HG03558 (cell line): ENCODE results near the gene SPATS2.
"Not testable (repeated sequence)": the region's sequence is repeated elsewhere in the genome, so short reads cannot be mapped to it uniquely, and the experiment has no call there.

Source experiments
- ATAC-seq: cut with Tn5 transposase; IDR thresholded peaks from one replicate; pipeline ENCODE4 v1.9.1; 2021; ENCODE audit warnings: moderate number of reproducible peaks; ENCODE audit not compliant: unreplicated experiment; ENCODE audit errors: extremely low read depth

SPATS2 gene

DNA sequence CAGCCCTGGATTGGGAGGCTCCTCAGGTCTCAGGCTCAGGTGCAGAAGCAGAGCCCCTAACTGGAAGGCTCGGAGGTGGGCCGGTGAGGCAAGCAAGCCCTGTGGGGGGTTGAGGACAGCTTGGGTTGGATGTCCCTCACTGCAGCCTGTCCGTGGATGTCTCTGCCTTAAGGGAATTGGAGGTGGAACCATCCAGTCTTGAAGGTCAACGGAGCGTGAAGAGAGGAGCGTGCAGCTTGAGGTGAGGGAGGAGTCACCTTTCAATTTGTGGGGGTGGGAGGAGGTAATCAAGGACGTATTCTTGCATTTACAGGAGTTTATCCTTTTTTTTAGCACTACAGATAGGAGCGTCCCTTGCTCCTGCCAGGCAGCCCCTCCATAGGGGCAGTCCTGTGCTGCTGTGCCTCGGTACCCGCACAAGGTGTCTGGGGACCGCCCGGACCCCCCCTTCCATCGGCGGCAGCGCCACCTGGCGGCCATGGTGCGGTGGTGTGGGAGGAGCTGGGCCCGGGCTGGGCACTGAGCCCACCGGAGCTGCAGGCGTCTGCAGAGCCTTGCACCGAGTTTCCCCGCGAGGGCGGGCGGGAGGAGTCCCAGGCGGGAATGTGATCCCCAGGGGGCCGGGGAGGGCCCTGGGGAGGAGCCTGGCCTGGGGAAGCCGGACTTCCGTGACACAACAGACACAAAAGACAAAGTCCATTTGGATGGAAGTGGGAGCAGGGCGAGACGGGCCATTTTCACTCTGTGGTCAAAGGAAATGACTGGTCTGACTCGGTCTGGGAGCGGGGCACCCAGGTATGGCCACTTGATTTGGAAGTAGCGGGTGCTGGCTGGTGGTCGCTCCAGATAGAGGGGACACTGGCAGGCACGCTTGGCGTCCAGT, 19.7 kb upstream of the SPATS2 start:
- no peak for ATAC-seq

DNA sequence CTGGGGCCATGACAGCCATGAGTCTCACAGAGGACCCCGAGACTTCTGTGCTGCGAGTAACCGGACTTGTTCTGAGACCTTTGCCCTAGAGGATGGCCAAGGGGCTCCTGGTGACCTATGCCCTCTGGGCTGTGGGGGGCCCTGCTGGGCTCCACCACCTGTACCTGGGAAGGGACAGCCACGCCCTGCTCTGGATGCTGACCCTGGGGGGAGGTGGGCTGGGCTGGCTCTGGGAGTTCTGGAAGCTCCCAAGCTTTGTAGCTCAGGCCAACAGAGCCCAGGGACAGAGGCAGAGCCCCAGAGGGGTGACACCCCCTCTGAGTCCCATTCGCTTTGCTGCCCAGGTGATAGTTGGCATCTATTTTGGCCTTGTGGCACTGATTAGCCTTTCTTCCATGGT, 18.5 kb upstream of the SPATS2 start:
- ATAC-seq: no peak

DNA sequence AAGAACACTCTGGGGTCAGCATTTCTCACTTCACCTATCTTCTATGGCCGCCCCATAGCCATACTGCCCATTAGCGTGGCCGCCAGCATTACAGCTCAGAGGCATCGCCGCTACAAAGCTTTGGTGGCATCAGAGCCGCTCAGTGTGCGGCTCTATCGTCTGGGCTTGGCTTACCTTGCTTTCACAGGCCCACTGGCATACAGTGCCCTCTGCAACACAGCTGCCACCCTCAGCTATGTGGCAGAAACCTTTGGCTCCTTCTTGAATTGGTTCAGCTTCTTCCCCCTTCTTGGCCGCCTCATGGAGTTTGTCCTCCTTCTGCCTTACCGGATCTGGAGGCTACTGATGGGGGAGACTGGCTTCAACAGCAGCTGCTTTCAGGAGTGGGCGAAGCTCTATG, 18.0 kb upstream of the SPATS2 start:
- ATAC-seq: no peak

DNA sequence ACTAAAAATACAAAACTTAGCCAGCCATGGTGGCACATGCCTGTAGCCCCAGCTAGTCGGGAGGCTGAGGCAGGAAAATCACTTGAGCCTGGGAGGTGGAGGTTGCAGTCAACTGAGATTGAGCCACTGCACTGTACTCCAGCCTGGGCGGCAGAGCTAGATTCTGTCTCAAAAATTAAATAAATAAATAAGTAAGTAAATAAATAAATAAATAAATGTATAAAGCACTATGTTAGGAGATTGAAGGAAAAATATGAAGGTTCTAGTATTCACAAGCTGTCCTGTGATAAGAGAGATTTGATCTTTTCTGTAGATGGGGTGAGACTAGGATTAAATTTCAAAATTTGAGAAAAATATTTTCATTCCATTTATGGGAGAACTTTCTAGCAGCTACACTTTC, 14.9 kb upstream of the SPATS2 start:
- no peak for ATAC-seq

DNA sequence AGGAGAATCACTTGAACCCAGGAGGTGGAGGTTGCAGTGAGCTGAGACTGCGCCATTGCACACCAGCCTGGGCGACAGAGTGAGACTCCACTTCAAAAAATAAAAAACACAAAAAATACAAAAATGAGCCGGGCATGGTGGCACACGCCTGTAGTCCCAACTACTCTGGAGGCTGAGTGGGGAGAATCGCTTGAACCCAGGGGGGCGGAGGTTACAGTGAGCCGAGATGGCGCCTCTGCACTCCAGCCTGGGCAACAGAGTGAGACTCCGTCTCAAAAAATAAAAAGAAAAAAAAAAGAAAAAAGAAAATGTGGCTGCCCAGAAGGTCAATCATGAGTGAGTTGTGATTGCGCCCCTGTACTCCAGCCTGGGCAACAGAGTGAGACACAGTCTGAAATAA, 11.3 kb upstream of the SPATS2 start:
- no peak for ATAC-seq

DNA sequence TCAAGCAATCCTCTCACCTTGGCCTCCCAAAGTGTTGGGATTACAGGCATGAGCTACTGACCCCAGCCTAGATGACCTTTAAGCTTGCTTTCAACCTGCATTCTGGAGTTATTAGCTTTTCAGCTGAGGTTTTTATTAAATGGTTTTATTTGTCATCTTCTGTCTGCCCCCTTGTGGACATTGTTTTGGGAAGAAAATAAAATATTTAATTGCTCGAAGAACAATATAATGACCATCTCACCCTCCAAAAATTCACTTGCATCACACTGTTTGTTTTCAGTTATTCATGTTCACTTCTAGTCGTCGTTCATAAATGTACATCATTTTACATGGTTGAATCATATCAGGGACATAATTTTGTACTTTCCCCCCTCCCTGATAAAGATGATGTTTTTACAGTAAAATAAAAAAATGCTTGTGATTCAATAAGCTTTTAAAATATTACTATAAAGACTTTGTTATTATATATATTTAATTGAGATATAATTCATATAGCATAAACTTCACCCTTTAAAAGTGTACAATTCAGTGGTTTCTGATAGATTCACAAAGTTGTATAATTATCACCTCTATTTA, 10.1 kb upstream of the SPATS2 start:
- ATAC-seq: no peak

DNA sequence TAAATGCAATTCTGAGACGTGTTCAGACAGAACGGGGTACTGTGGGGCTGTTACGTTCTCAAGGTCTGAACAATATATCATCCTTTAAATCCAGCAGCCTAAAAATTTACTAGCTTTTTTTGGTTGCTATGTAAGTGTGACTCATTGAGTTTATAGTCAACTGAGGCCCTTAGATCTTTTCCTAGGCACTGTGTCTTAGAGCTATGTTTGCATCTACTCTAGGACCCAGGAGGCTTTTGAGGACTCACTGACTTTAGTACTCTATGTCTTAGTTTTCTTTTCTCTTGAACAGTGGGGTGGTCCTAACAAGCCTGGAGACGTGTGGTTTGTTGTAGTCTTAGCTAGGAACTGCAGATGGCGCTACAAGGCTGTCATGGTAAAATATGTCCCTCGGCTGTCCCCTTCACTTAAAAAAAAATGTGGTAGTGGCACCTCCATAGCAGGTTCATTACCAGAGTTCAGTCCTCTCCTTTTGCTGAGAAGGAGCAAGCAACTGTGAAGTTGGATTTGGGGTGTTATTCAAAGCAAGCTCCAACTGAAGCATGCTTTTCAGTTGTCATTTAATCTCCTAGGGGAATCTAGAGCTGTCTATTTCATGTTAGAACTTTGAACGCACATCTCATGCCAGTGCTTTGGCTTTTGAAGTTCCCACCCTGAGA, 8.7 kb upstream of the SPATS2 start:
- no peak for ATAC-seq

DNA sequence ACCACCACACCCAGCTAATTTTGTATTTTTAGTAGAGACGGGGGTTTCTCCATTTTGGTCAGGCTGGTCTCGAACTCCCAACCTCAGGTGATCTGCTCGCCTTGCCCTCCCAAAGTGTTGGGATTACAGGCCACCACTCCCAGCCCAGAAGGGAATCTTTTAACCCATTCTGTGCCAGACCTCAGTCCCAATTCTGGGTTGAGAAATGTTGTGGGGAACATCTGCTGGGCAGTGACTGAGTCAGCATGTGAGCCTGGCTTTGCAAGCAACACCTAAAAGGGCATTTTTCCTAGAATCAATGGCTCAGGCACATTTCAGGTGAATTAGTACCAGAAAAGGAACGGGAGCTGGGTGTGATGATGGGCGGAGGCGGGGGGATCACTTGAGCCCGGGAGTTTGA, 7.6 kb upstream of the SPATS2 start:
- no peak for ATAC-seq

DNA sequence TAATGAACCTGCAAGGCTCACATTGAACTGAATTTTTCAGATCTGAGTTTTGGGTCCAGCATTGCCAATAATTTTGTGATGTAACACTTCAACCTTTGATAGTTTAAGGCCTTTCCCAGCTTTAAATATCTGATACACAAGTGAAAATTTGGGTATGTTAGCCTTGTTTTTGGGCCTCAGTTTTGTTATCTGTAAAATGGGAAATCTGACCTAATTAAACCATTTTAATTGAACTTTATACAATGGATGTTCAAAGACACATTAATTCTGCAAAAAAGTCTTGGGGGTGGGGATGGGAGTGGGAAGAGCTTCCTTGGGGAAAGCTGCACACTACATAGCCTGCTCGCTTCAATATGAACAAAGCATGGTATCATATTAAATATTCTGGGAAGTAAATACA, 5.2 kb upstream of the SPATS2 start:
- no peak for ATAC-seq

DNA sequence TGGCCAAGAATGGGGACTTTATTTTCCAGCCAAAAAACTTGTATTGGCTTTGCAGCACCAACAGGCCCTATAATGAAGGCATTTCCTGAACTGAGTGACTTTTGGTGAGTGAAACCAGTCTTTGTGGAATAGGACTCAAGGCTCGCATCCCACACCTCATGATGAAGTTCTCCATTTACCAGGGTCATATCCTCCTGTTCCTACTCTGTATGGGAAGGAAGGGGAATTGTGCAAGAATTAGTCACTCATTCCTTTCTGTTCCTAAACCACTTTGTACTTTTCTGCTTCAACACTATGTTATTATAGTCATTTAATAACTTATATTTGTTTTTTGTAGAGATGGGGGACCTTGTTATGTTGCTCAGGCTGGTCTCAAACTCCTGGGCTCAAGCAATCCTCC, 2.3 kb upstream of the SPATS2 start:
- ATAC-seq: no peak

DNA sequence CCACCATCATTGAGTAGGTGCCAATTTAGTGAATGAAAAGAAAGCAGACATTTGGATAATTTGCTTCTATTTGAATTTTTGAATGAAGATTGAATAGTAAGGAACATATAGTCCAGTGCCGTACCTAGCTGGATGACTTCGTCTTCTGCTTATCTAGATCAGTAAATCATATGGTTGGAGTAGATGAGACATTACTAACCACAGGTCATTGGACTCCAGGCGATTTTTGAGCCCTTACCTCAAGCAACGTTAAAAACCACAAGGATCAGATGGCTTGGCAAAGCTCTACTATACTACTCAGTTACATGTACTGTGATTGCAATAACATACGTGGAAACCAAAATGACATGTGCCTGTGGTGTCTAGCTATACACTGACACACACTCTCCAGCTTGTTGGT, 1.7 kb upstream of the SPATS2 start:
- no peak for ATAC-seq

DNA sequence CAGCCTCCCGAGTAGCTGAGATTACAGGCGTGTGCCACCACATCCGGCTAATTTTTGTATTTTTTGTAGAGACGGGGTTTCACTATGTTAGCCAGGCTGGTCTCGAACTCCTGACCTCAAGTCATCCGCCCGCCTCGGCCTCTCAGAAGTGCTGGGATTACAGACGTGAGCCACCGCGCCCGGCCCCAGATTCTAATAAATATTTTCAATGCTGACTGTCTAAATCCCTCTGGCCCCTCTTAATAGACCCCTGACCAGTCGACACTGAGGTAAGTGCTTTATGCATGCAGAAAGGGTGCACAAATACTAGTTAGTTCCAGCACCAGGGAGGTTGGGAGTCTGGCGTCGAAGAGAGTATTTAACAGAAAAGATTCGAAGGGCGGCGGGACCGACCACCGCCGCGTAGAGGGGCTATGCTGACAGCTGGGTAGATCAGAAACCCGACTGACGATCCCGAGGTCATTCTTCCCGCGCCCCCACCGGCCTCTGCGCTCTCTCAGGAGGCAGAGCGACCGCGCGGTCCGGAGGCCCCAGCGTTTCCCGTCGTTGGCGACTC, 1.1 kb upstream of the SPATS2 start:
- ATAC-seq: no peak

DNA sequence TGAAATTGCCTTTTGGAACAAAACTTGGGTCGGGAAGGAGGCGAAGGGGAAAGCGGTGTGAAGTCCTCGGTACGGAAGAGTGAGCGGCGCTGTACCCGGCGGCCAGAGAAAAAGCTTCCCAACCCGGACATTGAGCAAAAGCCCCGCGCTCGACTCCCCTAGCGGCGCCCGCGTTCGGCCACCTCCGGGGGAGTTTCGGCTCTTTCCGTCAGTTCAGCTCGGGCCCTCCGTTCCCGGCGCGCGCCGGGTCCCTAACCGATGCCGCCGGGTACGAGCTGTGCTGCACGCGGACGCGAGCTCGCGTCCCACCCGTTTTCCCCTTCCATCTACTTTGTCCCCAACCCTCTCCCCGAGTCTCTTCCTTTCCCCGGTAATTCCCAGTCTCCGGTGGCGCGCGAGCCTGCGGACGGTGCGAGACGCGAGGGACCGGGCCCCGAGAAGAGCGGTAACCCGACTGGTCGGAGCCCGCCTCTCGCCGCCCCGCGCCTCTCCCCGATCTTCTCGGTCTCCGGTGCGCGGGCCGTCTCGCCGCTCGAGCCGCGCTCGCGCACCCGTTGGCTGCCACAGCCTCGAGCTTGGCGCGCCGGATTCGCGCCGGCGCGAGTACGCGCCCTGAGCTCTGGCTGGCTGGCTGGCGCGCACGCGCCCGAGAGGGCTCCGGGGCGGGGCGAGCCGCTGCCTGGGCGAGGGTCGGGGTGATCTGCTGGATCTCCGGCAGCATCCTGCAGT, 446 bp upstream of the SPATS2 start:
- no peak for ATAC-seq

DNA sequence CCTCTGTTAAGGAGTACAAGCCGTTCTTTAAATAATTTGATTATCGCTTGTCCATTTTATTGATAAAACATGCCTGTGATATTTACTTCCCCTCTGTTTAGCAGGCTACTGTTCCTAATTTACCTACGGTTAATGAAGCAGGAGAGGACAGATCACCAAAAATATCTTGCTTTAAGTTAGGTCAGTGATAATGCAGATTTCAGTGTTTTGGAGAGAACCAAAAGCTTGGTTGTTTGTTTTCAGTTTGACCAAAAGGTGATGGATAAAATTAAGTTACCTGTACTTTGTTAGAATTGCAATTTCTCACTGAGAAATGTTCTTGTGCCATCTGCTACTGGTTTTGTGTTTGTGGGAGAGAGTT, 958 bp downstream of the SPATS2 start:
- no peak for ATAC-seq

DNA sequence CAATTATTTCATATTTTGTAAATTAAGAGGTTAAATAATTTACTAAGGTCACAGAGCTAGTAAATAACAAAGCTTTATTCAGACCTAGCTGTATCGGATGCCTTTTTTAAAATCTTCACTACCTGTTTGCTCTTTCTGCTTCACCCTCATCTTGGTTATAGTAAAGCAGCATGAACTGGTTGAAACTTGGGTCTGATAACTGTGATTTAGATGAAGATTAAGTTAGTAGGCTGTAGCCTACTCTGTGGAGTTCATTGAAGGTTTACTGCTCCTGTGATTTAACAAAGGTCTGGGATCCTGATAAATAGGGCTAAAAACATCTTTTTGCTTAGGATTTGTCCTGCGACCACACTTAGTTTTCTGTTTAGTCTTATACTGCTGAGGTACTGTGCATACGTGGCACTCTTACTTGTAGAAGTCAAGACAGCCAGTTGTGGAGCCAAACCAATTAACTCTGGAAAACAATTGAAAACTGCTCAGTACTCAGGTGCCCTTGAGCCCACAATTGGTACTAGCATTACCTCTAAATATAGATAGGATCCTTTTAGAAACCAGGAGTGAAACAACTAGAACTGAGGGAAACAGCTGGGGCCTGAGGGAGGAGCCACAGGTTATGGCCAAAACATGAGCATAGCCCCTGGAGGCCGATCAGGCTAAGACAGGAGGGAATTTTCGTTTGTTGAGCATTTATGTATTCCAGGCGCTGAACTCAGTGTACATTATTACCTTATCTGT, 2.3 kb downstream of the SPATS2 start:
- ATAC-seq: peak; percentile 35

DNA sequence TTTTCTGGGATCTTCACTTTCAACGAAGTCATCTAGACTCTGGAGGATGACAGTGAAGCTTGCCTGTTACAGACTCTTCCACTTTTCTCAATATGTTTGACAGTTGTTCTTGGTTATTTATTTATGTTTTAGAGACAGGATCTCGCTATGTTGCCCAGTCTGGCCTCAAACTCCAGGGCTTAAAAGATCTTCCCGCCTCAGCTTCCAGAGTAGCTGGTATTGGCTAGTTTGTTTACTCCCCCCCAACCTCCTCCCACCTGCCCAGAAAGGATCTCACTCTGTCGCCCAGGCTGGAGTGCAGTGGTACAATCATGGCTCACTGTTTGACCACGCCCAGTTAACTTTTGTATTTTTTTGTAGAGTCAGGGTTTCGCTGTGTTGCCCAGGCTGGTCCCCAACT, 3.3 kb downstream of the SPATS2 start:
- ATAC-seq: no peak

DNA sequence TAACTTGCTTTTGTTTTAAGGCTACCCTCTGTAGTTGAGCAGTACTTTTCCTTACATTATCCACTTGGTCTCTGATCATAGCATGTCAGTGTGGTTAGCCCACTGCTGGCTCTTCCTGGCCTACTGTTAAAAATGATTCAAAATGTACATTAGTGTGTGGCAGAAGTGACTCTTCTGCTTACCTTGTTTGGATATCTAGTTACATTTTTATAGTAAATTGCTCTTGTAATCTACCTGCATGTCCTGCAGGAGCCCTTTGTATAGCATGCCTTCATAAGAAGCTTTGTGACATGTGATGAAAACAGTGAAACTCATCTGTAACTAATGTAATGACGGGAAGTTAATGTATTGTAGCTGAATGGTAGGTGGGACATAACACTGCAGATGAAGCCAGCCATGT, 8.1 kb downstream of the SPATS2 start:
- no peak for ATAC-seq

DNA sequence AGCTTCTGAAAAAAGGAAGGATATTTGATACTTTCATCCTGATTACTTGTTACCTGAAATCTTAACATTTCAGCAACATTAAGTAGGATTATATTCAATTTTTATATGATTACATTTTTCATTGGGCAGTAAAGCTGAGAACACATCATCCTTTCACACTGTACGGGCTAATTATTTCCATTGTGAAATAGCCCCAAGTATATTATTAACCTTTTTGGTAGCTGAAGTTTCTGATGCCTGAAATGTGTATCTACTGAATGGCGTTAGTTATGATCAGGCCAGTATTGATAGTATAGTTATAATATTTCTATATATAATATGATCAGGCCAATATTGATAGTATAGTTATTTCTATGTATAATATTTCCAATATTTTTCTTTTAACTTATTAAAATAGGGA, 10.1 kb downstream of the SPATS2 start:
- no peak for ATAC-seq

DNA sequence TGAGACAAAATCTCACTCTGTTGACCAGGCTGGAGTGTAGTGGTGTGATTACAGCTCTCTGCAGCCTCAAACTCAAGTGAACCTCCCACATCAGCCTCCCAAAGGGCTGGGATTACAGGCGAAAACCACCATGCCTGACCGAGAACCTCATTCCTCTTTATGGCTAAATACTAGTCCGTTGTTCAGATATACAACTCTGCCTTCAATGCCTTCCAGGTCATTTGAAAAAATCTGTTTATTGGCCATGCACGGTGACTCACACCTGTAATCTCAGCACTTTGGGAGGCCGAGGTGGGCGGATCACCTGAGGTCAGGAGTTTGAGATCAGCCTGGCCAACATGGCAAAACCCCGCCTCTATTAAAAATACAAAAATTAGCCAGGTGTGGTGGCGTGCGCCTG, 12.9 kb downstream of the SPATS2 start:
- not testable (repeated sequence) for ATAC-seq
